ENCODE measurements around the gene MMP24.

Gene MMP24

GRCh38 chr20:35290186-35290886, 63.8 kb downstream of the MMP24 start:
- no peak for TF ChIP-seq Cebpa-rat (IDR thresholded peaks at IDR 0.05)
- Histone ChIP-seq H3K4me3 (no peak overlapping the region), H3K4me2 (no peak overlapping the region), H3K4me1 (peaks cover 0 to 1% (median under 1%) of the 10 kb centered on the region in 10 experiments; a peak in 4 of 20 replicates), H3K36me3 (no peaks in the 10 kb centered on the region), H3K9me3 (replicated peaks in 1 of 11) (no peaks in the 10 kb centered on the region), H3K27ac (no peak overlapping the region), H3K27me3 (no peaks in the 10 kb centered on the region), H3K9ac (no peak overlapping the region), H4K20me1 (peaks cover 0 to 7% (median 0%) of the 10 kb centered on the region in 11 experiments; a peak in 1 of 22 replicates)

- no peak overlapping the region for H3K4me2 ChIP-seq
- no peaks in the 10 kb centered on the region for H3K4me1 ChIP-seq
- H3K9me3 ChIP-seq (replicated peaks in 1 of 11), result no peaks in the 10 kb centered on the region
- H3K27ac ChIP-seq, result no peak overlapping the region
- peaks cover 0 to 7% (median 0%) of the 10 kb centered on the region in 11 experiments; a peak in 1 of 22 replicates for H4K20me1 ChIP-seq
- TF ChIP-seq Cebpa-rat (IDR thresholded peaks at IDR 0.05), result no peak
- H3K4me3 ChIP-seq, result no peak overlapping the region
- H3K36me3 ChIP-seq, result no peaks in the 10 kb centered on the region
- no peak overlapping the region for H3K9ac ChIP-seq
- no peaks in the 10 kb centered on the region for H3K27me3 ChIP-seq
Measured at GRCh38 chr20:35290887-35291417, 64.5 kb downstream of the MMP24 start.

GRCh38 chr20:35291654-35292503, 65.4 kb downstream of the MMP24 start, which contains the start of gene FAM83C:
Gene FAM83C, minus strand, starts transcription at chr20:35292425. Its CDS starts 121 bp downstream, at chr20:35292304.
- Histone ChIP-seq H4K20me1 (peaks cover 0 to 7% (median 0%) of the 10 kb centered on the region in 11 experiments; a peak in 1 of 22 replicates), H3K9me3 (replicated peaks in 1 of 11) (no peaks in the 10 kb centered on the region), H3K27ac (no peak within 1 kb of the TSS), H3K9ac (no peak within 1 kb of the TSS), H3K4me3 (no peak within 1 kb of the TSS), H3K4me2 (no peak within 1 kb of the TSS), H3K27me3 (no peaks in the 10 kb centered on the region), H3K36me3 (no peaks in the 10 kb centered on the region), H3K4me1 (peaks cover 0 to under 1% (median 0%) of the 10 kb centered on the region in 10 experiments; a peak in 3 of 20 replicates)
- no peak for TF ChIP-seq Cebpa-rat (IDR thresholded peaks at IDR 0.05)

- H3K27ac ChIP-seq, result no peak overlapping the region
- peaks cover 0 to 8% (median 0%) of the 10 kb centered on the region in 10 experiments; a peak in 5 of 20 replicates for H3K4me1 ChIP-seq
- peaks cover 0 to 7% (median 0%) of the 10 kb centered on the region in 11 experiments; a peak in 1 of 22 replicates for H4K20me1 ChIP-seq
- no peaks in the 10 kb centered on the region for H3K9me3 ChIP-seq (replicated peaks in 1 of 11)
- no peak overlapping the region for H3K9ac ChIP-seq
- H3K4me3 ChIP-seq, result no peak overlapping the region
- H3K4me2 ChIP-seq, result no peak overlapping the region
- no peak for TF ChIP-seq Cebpa-rat (IDR thresholded peaks at IDR 0.05)
- H3K36me3 ChIP-seq, result no peaks in the 10 kb centered on the region
- H3K27me3 ChIP-seq, result no peaks in the 10 kb centered on the region
Measured at GRCh38 chr20:35292504-35293285, 66.2 kb downstream of the MMP24 start.

GRCh38 chr20:35293303-35294292, 67.1 kb downstream of the MMP24 start:
- Histone ChIP-seq H3K36me3 (no peaks in the 10 kb centered on the region), H3K9me3 (replicated peaks in 1 of 11) (no peaks in the 10 kb centered on the region), H3K27ac (no peak overlapping the region), H4K20me1 (peaks cover 0 to 7% (median 0%) of the 10 kb centered on the region in 11 experiments; a peak in 1 of 22 replicates), H3K4me1 (peaks cover 0 to 8% (median 0%) of the 10 kb centered on the region in 10 experiments; a peak in 5 of 20 replicates), H3K4me2 (no peak overlapping the region), H3K9ac (no peak overlapping the region), H3K27me3 (no peaks in the 10 kb centered on the region), H3K4me3 (no peak overlapping the region)
- TF ChIP-seq Cebpa-rat (IDR thresholded peaks at IDR 0.05), result no peak

GRCh38 chr20:35294293-35294685, 67.8 kb downstream of the MMP24 start:
- Histone ChIP-seq H3K36me3 (no peaks in the 10 kb centered on the region), H4K20me1 (peaks cover 0 to 7% (median 0%) of the 10 kb centered on the region in 11 experiments; a peak in 1 of 22 replicates), H3K27ac (no peak overlapping the region), H3K27me3 (no peaks in the 10 kb centered on the region), H3K4me3 (no peak overlapping the region), H3K9me3 (replicated peaks in 1 of 11) (no peaks in the 10 kb centered on the region), H3K4me2 (no peak overlapping the region), H3K4me1 (peaks cover 0 to 8% (median 0%) of the 10 kb centered on the region in 10 experiments; a peak in 5 of 20 replicates), H3K9ac (no peak overlapping the region)
- no peak for TF ChIP-seq Cebpa-rat (IDR thresholded peaks at IDR 0.05)

GRCh38 chr20:35295058-35295457, 68.6 kb downstream of the MMP24 start:
- H3K9ac ChIP-seq, result no peak overlapping the region
- H3K4me2 ChIP-seq, result no peak overlapping the region
- H3K4me1 ChIP-seq, result peaks cover 0 to 12% (median 0%) of the 10 kb centered on the region in 10 experiments; a peak in 6 of 20 replicates
- TF ChIP-seq Cebpa-rat (IDR thresholded peaks at IDR 0.05), result no peak
- H3K4me3 ChIP-seq, result no peak overlapping the region
- no peak overlapping the region for H3K27ac ChIP-seq
- no peaks in the 10 kb centered on the region for H3K36me3 ChIP-seq
- H3K9me3 ChIP-seq (replicated peaks in 1 of 11), result no peaks in the 10 kb centered on the region
- no peaks in the 10 kb centered on the region for H3K27me3 ChIP-seq
- peaks cover 0 to 7% (median 0%) of the 10 kb centered on the region in 11 experiments; a peak in 1 of 22 replicates for H4K20me1 ChIP-seq
